ENCODE data around the gene MBD6.

DNA sequence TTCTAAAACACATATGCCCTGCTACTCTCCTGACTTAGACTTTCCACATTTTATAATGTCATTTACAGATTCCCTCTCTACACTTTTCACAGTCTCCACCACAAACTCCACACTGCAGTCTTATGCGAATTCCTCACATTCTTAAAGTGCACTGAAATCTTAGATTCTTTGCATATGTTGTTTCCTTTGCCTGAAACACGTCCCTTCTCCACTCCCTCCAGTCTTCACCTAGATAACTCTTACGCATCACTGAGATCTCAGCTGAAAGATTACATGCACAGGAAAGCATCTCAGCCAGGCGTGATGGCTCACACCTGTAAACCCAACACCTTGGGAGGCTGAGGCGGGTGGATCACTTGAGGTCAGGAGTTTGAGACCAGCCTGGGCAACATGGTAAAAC, 39.2 kb upstream of the MBD6 start:
- TF ChIP-seq EZH2 (IDR thresholded peaks at IDR 0.05; ENCODE audit: low read depth, low read length, severe bottlenecking) (no peak), POLR2AphosphoS5 (IDR thresholded peaks at IDR 0.05; ENCODE audit: low read depth, low read length) (no peak), CEBPB (IDR thresholded peaks at IDR 0.05; ENCODE audit: low read depth, low read length) (no peak), ZNF274 (IDR thresholded peaks at IDR 0.05; ENCODE audit: borderline replicate concordance, extremely low read depth, low read length) (no peak), POLR2A (IDR thresholded peaks at IDR 0.05; ENCODE audit: control extremely low read depth in 1 of 2, low read depth in 2 of 2, low read length in 2 of 2) (no peak), RAD21 (IDR thresholded peaks at IDR 0.05 in 1 of 2, conservative IDR thresholded peaks at IDR 0.05 in 1 of 2; ENCODE audit: low read depth in 2 of 2, low read length in 2 of 2) (no peak), YY1 (IDR thresholded peaks at IDR 0.05; ENCODE audit: low read depth, low read length) (no peak), MAFK (IDR thresholded peaks at IDR 0.05; ENCODE audit: low read depth, low read length) (no peak), HDAC2 (IDR thresholded peaks at IDR 0.05; ENCODE audit: borderline replicate concordance in 1 of 2, low read depth in 2 of 2, low read length in 2 of 2) (no peak), CREB1 (IDR thresholded peaks at IDR 0.05) (no peak)
- TF ChIP-seq, protein P1, sequence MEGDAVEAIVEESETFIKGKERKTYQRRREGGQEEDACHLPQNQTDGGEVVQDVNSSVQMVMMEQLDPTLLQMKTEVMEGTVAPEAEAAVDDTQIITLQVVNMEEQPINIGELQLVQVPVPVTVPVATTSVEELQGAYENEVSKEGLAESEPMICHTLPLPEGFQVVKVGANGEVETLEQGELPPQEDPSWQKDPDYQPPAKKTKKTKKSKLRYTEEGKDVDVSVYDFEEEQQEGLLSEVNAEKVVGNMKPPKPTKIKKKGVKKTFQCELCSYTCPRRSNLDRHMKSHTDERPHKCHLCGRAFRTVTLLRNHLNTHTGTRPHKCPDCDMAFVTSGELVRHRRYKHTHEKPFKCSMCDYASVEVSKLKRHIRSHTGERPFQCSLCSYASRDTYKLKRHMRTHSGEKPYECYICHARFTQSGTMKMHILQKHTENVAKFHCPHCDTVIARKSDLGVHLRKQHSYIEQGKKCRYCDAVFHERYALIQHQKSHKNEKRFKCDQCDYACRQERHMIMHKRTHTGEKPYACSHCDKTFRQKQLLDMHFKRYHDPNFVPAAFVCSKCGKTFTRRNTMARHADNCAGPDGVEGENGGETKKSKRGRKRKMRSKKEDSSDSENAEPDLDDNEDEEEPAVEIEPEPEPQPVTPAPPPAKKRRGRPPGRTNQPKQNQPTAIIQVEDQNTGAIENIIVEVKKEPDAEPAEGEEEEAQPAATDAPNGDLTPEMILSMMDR (IDR thresholded peaks at IDR 0.05; ENCODE audit: control extremely low read depth in 1 of 3, insufficient read depth in 1 of 3, low read depth in 1 of 3, low read length in 3 of 3): no peak
- TF ChIP-seq, protein P2, sequence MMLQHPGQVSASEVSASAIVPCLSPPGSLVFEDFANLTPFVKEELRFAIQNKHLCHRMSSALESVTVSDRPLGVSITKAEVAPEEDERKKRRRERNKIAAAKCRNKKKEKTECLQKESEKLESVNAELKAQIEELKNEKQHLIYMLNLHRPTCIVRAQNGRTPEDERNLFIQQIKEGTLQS (IDR thresholded peaks at IDR 0.05; ENCODE audit: insufficient read depth, low read depth, low read length): no peak

Measured in H1 (cell line).